IPS-20b (cell line): Measurements from ENCODE around the gene RAB33B.
"Not testable (repeated sequence)": the region's sequence is repeated elsewhere in the genome, so short reads cannot be mapped to it uniquely, and the experiment has no call there.

ENCODE experiments used
- H3K27ac ChIP-seq: one replicate; pipeline ENCODE4 v1.5.1; 2013; ENCODE audit warnings: low read length
- H3K27me3 ChIP-seq: 2 replicates; pipeline ENCODE4 v1.6.1; 2013; ENCODE audit warnings: mild to moderate bottlenecking, low read length, inconsistent platforms; ENCODE audit not compliant: insufficient read depth
- H3K36me3 ChIP-seq: 2 replicates; pipeline ENCODE4 v1.6.1; 2013; ENCODE audit warnings: low read depth, mild to moderate bottlenecking, inconsistent platforms, low read length, moderate library complexity; ENCODE audit not compliant: insufficient read depth
- H3K4me1 ChIP-seq: 2 replicates; pipeline ENCODE4 v1.6.1; 2013; ENCODE audit warnings: mild to moderate bottlenecking, control low read depth, inconsistent platforms, low read length, moderate library complexity; ENCODE audit not compliant: insufficient read depth
- H3K4me3 ChIP-seq: 2 replicates; pipeline ENCODE4 v1.5.1; 2013; ENCODE audit warnings: mild to moderate bottlenecking, low read length, inconsistent platforms
- H3K9ac ChIP-seq: 2 replicates; pipeline ENCODE4 v1.6.1; 2013; ENCODE audit warnings: low read depth, mild to moderate bottlenecking, inconsistent platforms, low read length, moderate library complexity
- H3K9me3 ChIP-seq: 2 replicates; pipeline ENCODE4 v1.6.1; 2013; ENCODE audit warnings: mild to moderate bottlenecking, low read depth, low read length, inconsistent platforms; ENCODE audit not compliant: insufficient read depth

The RAB33B gene

DNA sequence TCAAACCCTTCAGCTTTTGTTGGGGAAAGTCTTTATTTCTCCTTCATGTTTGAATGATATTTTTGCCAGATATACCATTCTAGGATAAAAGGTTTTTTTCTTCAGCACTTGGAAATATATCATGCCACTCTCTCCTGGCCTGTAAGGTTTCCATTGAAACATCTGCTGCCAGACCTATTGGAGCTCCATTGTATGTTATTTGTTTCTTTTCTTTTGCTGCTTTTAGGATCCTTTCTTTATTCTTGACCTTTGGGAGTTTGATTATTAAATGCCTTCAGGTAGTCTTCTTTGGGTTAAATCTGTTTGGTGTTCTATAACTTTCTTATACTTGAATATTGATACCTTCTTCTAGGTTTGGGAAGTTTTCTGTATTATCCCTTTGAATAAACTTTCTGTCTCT, 14.8 kb downstream of the RAB33B start:
- not testable (repeated sequence) for H3K4me1 ChIP-seq, H3K27ac ChIP-seq, H3K9me3 ChIP-seq, H3K4me3 ChIP-seq, H3K27me3 ChIP-seq, H3K9ac ChIP-seq
- H3K36me3 ChIP-seq: peaks cover 11% of the 10 kb centered on the region

DNA sequence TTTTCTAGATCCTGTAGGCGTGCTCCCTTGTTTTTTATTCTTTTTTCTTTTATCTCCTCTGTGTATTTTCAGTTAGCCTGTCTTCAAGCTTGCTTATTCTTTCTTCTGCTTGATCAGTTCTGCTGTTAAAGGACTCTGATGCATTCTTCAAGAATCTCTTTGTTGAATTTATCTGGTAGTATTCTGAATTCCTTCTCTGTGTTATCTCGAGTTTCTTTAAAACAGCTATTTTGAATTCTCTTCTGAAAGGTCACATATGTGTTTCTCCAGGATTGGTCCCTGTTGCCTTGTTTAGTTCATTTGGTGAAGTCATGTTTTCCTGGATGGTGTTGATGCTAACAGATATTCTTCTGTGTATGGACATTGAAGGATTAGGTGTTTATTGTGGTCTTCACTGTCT, 15.3 kb downstream of the RAB33B start:
- Histone ChIP-seq H3K27ac (no peak overlapping the region), H3K27me3 (no peaks in the 10 kb centered on the region), H3K9ac (no peak overlapping the region), H3K9me3 (peaks cover 6% of the 10 kb centered on the region), H3K4me3 (no peak overlapping the region), H3K4me1 (no peaks in the 10 kb centered on the region), H3K36me3 (peaks cover 11% of the 10 kb centered on the region)

GRCh38 chr4:139469869-139470268, 15.9 kb downstream of the RAB33B start:
- H3K27me3 ChIP-seq: no peaks in the 10 kb centered on the region
- no peak overlapping the region for H3K27ac ChIP-seq
- H3K4me3 ChIP-seq: no peak overlapping the region
- peaks cover 6% of the 10 kb centered on the region for H3K9me3 ChIP-seq
- H3K36me3 ChIP-seq: peaks cover 11% of the 10 kb centered on the region
- no peaks in the 10 kb centered on the region for H3K4me1 ChIP-seq
- no peak overlapping the region for H3K9ac ChIP-seq

DNA sequence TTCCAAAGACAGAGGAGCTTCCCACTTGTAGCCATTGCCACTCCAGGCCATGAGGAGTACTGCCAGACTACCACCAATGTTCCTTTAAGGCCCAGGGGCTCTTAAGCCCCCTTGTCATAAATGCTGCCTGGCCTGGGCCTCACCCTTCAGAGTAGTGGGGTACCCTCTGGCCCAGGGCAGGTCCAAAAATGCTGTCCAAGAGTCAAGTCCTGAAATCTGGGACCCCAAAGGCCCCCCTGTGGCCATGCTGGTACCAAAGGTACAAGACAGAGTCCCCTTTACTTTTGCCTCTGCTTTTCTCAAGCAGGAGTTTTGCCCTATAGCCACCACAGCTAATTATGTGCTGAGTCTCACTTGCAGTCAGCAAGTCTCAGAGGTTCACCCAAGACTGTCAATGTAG, 16.4 kb downstream of the RAB33B start:
- H3K27ac ChIP-seq: no peak overlapping the region
- peaks cover 6% of the 10 kb centered on the region for H3K9me3 ChIP-seq
- no peaks in the 10 kb centered on the region for H3K27me3 ChIP-seq
- H3K36me3 ChIP-seq: peaks cover 11% of the 10 kb centered on the region
- H3K4me1 ChIP-seq: no peaks in the 10 kb centered on the region
- H3K9ac ChIP-seq: no peak overlapping the region
- H3K4me3 ChIP-seq: no peak overlapping the region

- Histone ChIP-seq H3K27me3 (no peaks in the 10 kb centered on the region), H3K9ac (no peak overlapping the region), H3K27ac (no peak overlapping the region), H3K4me1 (no peaks in the 10 kb centered on the region), H3K4me3 (no peak overlapping the region), H3K9me3 (peaks cover 6% of the 10 kb centered on the region), H3K36me3 (peaks cover 11% of the 10 kb centered on the region)
These were observed 17.2 kb downstream of the RAB33B start for GRCh38 chr4:139470997-139471665.

DNA sequence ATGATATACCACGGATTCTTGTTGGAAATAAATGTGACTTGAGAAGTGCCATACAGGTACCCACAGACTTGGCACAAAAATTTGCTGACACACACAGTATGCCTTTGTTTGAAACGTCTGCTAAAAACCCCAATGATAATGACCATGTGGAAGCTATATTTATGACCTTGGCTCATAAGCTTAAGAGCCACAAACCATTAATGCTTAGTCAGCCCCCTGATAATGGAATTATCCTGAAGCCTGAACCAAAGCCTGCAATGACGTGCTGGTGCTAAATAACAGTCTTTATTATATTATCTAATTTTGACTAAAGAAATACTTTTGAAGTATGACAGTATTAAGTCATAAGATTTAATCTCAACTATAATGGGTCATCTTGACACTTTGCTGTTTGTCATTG, 18.9 kb downstream of the RAB33B start:
- Histone ChIP-seq H3K4me3 (no peak overlapping the region), H3K9me3 (peaks cover 6% of the 10 kb centered on the region), H3K27me3 (no peaks in the 10 kb centered on the region), H3K36me3 (peaks cover 11% of the 10 kb centered on the region), H3K9ac (no peak overlapping the region), H3K4me1 (no peaks in the 10 kb centered on the region), H3K27ac (no peak overlapping the region)

GRCh38 chr4:139476363-139476762, 22.4 kb downstream of the RAB33B start:
- H3K4me1 ChIP-seq: no peaks in the 10 kb centered on the region
- no peak overlapping the region for H3K4me3 ChIP-seq
- H3K27ac ChIP-seq: no peak overlapping the region
- H3K9ac ChIP-seq: no peak overlapping the region
- peaks cover 11% of the 10 kb centered on the region for H3K36me3 ChIP-seq
- peaks cover 6% of the 10 kb centered on the region for H3K9me3 ChIP-seq
- no peaks in the 10 kb centered on the region for H3K27me3 ChIP-seq

- Histone ChIP-seq H3K27me3 (no peaks in the 10 kb centered on the region), H3K4me3 (no peak overlapping the region), H3K4me1 (no peaks in the 10 kb centered on the region), H3K36me3 (no peaks in the 10 kb centered on the region), H3K27ac (no peak overlapping the region), H3K9me3 (no peaks in the 10 kb centered on the region), H3K9ac (no peak overlapping the region)
These were observed 27.5 kb downstream of the RAB33B start for GRCh38 chr4:139481465-139481864.

DNA sequence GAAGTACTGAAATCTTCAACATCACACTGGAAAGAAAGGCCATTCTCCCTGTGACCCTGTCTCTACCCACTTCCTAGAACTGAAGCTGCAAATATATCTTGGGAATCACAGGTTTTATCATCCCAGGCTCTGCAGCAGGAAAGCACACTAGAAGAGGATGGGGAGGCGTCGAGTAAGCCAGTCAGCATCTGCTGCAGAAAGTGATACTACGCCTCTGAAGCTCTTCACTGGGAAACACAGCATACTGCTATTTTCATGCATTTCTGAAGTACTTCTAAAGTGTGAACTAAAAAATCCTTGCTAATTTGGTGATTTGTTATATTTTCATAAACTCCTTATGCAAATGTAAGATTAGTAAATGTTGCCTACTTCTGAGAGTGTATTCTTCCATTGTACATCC, 29.1 kb downstream of the RAB33B start:
- Histone ChIP-seq H3K4me1 (no peaks in the 10 kb centered on the region), H3K27me3 (no peaks in the 10 kb centered on the region), H3K4me3 (no peak overlapping the region), H3K36me3 (no peaks in the 10 kb centered on the region), H3K9ac (no peak overlapping the region), H3K9me3 (no peaks in the 10 kb centered on the region), H3K27ac (no peak overlapping the region)

- Histone ChIP-seq H3K4me1 (no peaks in the 10 kb centered on the region), H3K9ac (no peak overlapping the region), H3K27ac (no peak overlapping the region), H3K9me3 (no peaks in the 10 kb centered on the region), H3K27me3 (no peaks in the 10 kb centered on the region), H3K36me3 (no peaks in the 10 kb centered on the region), H3K4me3 (no peak overlapping the region)
These were observed 30.9 kb downstream of the RAB33B start for GRCh38 chr4:139484783-139485311.

DNA sequence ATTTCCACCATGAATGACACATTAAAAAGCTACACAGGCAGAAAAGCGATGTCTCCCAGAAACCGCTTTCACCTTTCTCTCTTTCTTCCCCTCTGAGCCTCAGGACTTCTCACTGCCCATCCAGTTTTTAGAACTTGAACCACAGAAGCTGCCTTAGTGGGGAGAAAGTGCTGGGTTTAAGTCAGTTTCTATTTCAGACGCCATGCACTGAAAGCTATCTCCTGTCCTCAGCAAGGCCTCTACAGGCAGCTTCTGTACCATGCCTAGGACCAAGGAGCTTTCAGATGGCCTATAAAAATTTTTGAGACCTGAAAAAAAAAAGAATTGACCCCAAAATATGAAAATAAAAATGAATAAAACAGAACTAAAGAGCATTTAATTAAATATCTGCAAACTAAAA, 34.5 kb downstream of the RAB33B start:
- H3K36me3 ChIP-seq: no peaks in the 10 kb centered on the region
- no peak overlapping the region for H3K9ac ChIP-seq
- no peaks in the 10 kb centered on the region for H3K9me3 ChIP-seq
- H3K27ac ChIP-seq: no peak overlapping the region
- H3K4me3 ChIP-seq: no peak overlapping the region
- H3K4me1 ChIP-seq: peaks cover 10% of the 10 kb centered on the region; the same call in 1 of the 2 replicates
- H3K27me3 ChIP-seq: no peaks in the 10 kb centered on the region

GRCh38 chr4:139489638-139490037, 35.7 kb downstream of the RAB33B start:
- Histone ChIP-seq H3K36me3 (no peaks in the 10 kb centered on the region), H3K9ac (no peak overlapping the region), H3K9me3 (no peaks in the 10 kb centered on the region), H3K27ac (no peak overlapping the region), H3K4me3 (no peak overlapping the region), H3K27me3 (no peaks in the 10 kb centered on the region), H3K4me1 (peaks cover 10% of the 10 kb centered on the region; the same call in 1 of the 2 replicates)
